OCI-LY7 (cell line): ENCODE results near the gene ADARB2. TPM values are rescaled to one million over a fixed set of nuclear protein-coding genes. Genes with fewer than 3 reads are reported as not detected.
"Not testable (repeated sequence)": the region's sequence is repeated elsewhere in the genome, so short reads cannot be mapped to it uniquely, and the experiment has no call there.

ENCODE experiments used
- BruUV-seq: library from RNA; stranded (reverse); fragments of 400-500 nt; replicated peaks from 2 replicates; lab custom pipeline; 2021; lab: Mats Ljungman, UMichigan
- CTCF ChIA-PET: fragments of 300-600 bp; sonication (Branson Sonifier 250); formaldehyde crosslinking; loops from one replicate; lab custom pipeline; 2022; ENCODE audit warnings: antibody characterized with exemption; ENCODE audit not compliant: unreplicated experiment; lab: Charles Lee
- POLR2A ChIA-PET: fragments of 300-600 bp; sonication (Branson Sonifier 250); formaldehyde crosslinking; loops from one replicate; lab custom pipeline; 2022; ENCODE audit warnings: antibody characterized with exemption; lab: Charles Lee
- DNase-seq: peaks from one replicate; pipeline ENCODE4 v3.0.0-alpha.2; 2015; ENCODE audit warnings: low spot score
- H2AFZ ChIP-seq: fragments of 200-600 bp; sonication (generic), shearing (Covaris generic); 2 replicates; pipeline ENCODE4 v1.6.1; 2014; ENCODE audit warnings: mild to moderate bottlenecking, antibody characterized with exemption, low read length, moderate library complexity
- H3K27ac ChIP-seq: fragments of 200-600 bp; sonication (generic); 2 replicates; pipeline ENCODE4 v1.5.1; 2014; ENCODE audit warnings: mixed run types, low read depth, mild to moderate bottlenecking, moderate library complexity, low read length, inconsistent platforms; ENCODE audit not compliant: poor library complexity, severe bottlenecking
- H3K36me3 ChIP-seq: fragments of 200-600 bp; sonication (generic); 2 replicates; pipeline ENCODE4 v1.6.1; 2014; ENCODE audit warnings: mild to moderate bottlenecking, antibody characterized with exemption, low read length, moderate library complexity, mixed read lengths; ENCODE audit not compliant: insufficient read depth
- H3K4me1 ChIP-seq: fragments of 200-600 bp; sonication (generic); 2 replicates; pipeline ENCODE4 v1.5.1; 2014; ENCODE audit warnings: mild to moderate bottlenecking, low read length; ENCODE audit not compliant: insufficient read depth, poor library complexity, severe bottlenecking
- H3K4me2 ChIP-seq: fragments of 200-600 bp; sonication (generic); 2 replicates; pipeline ENCODE4 v1.6.1; 2014; ENCODE audit warnings: mild to moderate bottlenecking, low read length
- H3K4me3 ChIP-seq: fragments of 200-600 bp; sonication (generic); 2 replicates; pipeline ENCODE4 v1.5.1; 2014; ENCODE audit warnings: mild to moderate bottlenecking, low read depth, low read length; ENCODE audit not compliant: poor library complexity, severe bottlenecking
- H3K79me2 ChIP-seq: fragments of 200-600 bp; sonication (generic); 2 replicates; pipeline ENCODE4 v1.6.1; 2016; ENCODE audit warnings: low read depth, mild to moderate bottlenecking, low read length, moderate library complexity, mixed read lengths; ENCODE audit not compliant: insufficient read depth
- H3K9me2 ChIP-seq: fragments of 200-600 bp; sonication (generic); 2 replicates; pipeline ENCODE4 v1.6.1; 2016; ENCODE audit warnings: mild to moderate bottlenecking, low read length, mixed read lengths; ENCODE audit not compliant: insufficient read depth
- H3K9me3 ChIP-seq: fragments of 200-600 bp; sonication (generic); 2 replicates; pipeline ENCODE4 v1.6.1; 2014; ENCODE audit warnings: mild to moderate bottlenecking, mixed run types, low read length, mixed read lengths
- H4K20me1 ChIP-seq: fragments of 200-600 bp; sonication (generic); 2 replicates; pipeline ENCODE4 v1.6.1; 2014; ENCODE audit warnings: mild to moderate bottlenecking, antibody characterized with exemption, low read length, moderate library complexity, mixed read lengths; ENCODE audit not compliant: insufficient read depth
- EZH2phosphoT487 ChIP-seq: fragments of 200-600 bp; sonication (generic); IDR thresholded peaks from 2 replicates; pipeline ENCODE4 v1.6.1; 2018; ENCODE audit warnings: low read depth, borderline replicate concordance, mild to moderate bottlenecking, mixed run types, antibody characterized with exemption, low read length, moderate library complexity, mixed read lengths
- intact Hi-C: fragments of 100-400 bp; cut with micrococcal nuclease; formaldehyde crosslinking; loops from one replicate; pipeline ENCODE4 v1.10.0; 2022; ENCODE audit not compliant: unreplicated experiment
- total RNA-seq, 2 experiments: library from RNA; depleted of rRNA in 1 of 2; stranded (reverse); fragments of >200 nt in 1 of 2; shearing (Covaris generic) in 1 of 2; gene quantifications; 2 replicates each; pipeline ENCODE4 v1.2.3, GENCODE V29; 2014 to 2022
- TF ChIP-seq, protein P1 (sequence below): fragments of 200-600 bp; sonication (generic); conservative IDR thresholded peaks from 2 replicates; pipeline ENCODE4 v1.5.1; 2014; ENCODE audit warnings: mild to moderate bottlenecking, antibody characterized with exemption, low read length, moderate library complexity, mixed read lengths

Gene ADARB2
- total RNA-seq, 2 experiments from 2014 or later: 0.03 TPM; not detected in 1

DNA sequence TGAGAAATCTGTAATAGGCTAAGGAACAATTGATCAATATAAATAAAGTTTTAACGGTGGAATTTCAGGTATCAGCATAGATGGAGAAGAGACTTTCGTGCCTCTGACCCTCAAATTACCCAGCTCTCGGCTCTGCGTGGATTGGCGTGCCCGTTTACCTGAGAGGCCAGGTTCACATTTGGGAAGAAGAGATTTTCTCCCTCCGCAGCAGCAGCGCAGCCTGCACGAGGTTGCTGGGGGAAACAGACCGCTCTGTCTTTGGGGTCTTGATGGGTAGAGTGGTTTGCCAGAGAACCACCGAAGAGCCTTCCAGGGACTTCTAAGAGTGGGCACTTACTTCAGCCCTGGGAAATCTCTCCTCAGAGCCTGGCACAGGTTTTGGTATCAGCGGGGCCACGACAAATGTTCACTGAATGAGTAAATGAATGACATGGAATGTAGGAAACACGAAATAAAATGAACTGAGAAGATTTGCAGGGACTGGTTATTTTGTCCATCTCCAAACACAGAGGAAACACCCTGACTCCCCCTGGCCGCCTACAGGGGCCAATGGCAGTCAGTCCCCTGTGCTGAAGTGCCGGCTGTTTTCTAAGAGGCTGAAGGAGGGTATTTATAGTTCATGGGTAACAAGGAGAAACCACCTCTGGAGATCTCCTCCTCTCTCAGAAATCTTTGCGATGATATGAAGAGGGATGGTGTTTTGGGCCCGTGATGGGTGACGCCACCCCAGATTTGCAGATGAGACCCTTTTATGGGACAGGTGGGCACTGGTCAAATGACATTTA lies 338.5 kb downstream of the ADARB2 start:
- Histone ChIP-seq H3K4me3 (no peak overlapping the region), H3K9me3 (no peaks in the 10 kb centered on the region), H3K36me3 (no peaks in the 10 kb centered on the region), H4K20me1 (no peaks in the 10 kb centered on the region), H3K4me1 (no peaks in the 10 kb centered on the region), H3K9me2 (no peaks in the 10 kb centered on the region), H3K4me2 (no peak overlapping the region), H3K27ac (no peak overlapping the region), H2AFZ (no peak overlapping the region), H3K79me2 (no peaks in the 10 kb centered on the region)
- CTCF ChIA-PET: no interaction called here
- DNase-seq: no peak
- POLR2A ChIA-PET: no interaction called here
- BruUV-seq: no TSS peak
- TF ChIP-seq, protein P1, sequence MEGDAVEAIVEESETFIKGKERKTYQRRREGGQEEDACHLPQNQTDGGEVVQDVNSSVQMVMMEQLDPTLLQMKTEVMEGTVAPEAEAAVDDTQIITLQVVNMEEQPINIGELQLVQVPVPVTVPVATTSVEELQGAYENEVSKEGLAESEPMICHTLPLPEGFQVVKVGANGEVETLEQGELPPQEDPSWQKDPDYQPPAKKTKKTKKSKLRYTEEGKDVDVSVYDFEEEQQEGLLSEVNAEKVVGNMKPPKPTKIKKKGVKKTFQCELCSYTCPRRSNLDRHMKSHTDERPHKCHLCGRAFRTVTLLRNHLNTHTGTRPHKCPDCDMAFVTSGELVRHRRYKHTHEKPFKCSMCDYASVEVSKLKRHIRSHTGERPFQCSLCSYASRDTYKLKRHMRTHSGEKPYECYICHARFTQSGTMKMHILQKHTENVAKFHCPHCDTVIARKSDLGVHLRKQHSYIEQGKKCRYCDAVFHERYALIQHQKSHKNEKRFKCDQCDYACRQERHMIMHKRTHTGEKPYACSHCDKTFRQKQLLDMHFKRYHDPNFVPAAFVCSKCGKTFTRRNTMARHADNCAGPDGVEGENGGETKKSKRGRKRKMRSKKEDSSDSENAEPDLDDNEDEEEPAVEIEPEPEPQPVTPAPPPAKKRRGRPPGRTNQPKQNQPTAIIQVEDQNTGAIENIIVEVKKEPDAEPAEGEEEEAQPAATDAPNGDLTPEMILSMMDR: no peak
- no peak for TF ChIP-seq EZH2phosphoT487
- intact Hi-C loops: no loop called here

- H3K9me2 ChIP-seq, H3K4me1 ChIP-seq, DNase-seq, H4K20me1 ChIP-seq, H3K36me3 ChIP-seq, BruUV-seq, H3K4me2 ChIP-seq, H3K9me3 ChIP-seq, intact Hi-C loops, H3K79me2 ChIP-seq, H3K27ac ChIP-seq, H3K4me3 ChIP-seq, CTCF ChIA-PET, H2AFZ ChIP-seq: not testable (repeated sequence)
- POLR2A ChIA-PET: interaction anchor here (0.5 kb wide), 1 partner anchor 21 kb away, joined by 3 read pairs; no protein-coding TSS in a partner anchor
These were observed 339.2 kb downstream of the ADARB2 start for GRCh38 chr10:1398116-1398515.

DNA sequence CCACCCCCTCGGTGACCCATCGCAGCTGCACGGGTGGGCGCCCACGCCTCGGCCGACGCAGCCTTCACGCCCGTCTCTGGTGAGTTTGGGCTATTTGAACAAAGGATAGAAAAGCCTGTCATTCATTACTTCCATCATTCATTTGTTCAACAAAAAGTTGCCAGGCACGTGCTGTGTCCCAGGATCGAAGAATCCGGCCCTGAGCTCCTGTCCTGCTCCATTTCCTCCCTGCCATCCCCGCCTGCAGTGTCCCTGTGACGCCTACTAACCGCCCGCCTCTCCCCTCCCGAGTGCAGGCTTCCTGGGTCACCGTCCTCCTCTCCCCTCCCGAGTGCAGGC lies 341.1 kb downstream of the ADARB2 start:
- Histone ChIP-seq H3K9me3 (no peaks in the 10 kb centered on the region), H2AFZ (no peak overlapping the region), H4K20me1 (no peaks in the 10 kb centered on the region), H3K9me2 (no peaks in the 10 kb centered on the region), H3K79me2 (no peaks in the 10 kb centered on the region), H3K36me3 (no peaks in the 10 kb centered on the region), H3K4me2 (no peak overlapping the region), H3K4me3 (no peak overlapping the region), H3K27ac (no peak overlapping the region), H3K4me1 (no peaks in the 10 kb centered on the region)
- BruUV-seq: no TSS peak
- DNase-seq: no peak
- TF ChIP-seq, protein P1: no peak
- no peak for TF ChIP-seq EZH2phosphoT487
- POLR2A ChIA-PET: no interaction called here
- intact Hi-C loops: no loop called here
- CTCF ChIA-PET: no interaction called here
